Neural progenitor cell (in vitro differentiated cells): ENCODE data around the gene PIGR. TPM values are rescaled to one million over a fixed set of nuclear protein-coding genes. Genes with fewer than 3 reads are reported as not detected.

Source experiments
- DNase-seq: peaks from one replicate; pipeline ENCODE4 v3.0.0-alpha.2; 2016; ENCODE audit warnings: low spot score
- H2AFZ ChIP-seq: fragments of 200-600 bp; sonication (generic); replicated peaks from 2 replicates; pipeline ENCODE4 v1.6.1; 2016; ENCODE audit warnings: antibody characterized with exemption
- H3F3A ChIP-seq: fragments of 200-600 bp; sonication (generic); 2 replicates; pipeline ENCODE4 v1.6.1; 2016; ENCODE audit warnings: antibody characterized with exemption, low read depth
- H3K27ac ChIP-seq: fragments of 200-600 bp; sonication (generic); 2 replicates; pipeline ENCODE4 v1.5.1; 2016; ENCODE audit warnings: mild to moderate bottlenecking
- H3K27me3 ChIP-seq: fragments of 200-600 bp; sonication (generic); 2 replicates; pipeline ENCODE4 v1.6.1; 2016; ENCODE audit warnings: mild to moderate bottlenecking, moderate library complexity
- H3K36me3 ChIP-seq: fragments of 200-600 bp; sonication (generic); 2 replicates; pipeline ENCODE4 v1.5.1; 2016
- H3K4me1 ChIP-seq: fragments of 200-600 bp; sonication (generic); 2 replicates; pipeline ENCODE4 v1.6.1; 2016; ENCODE audit warnings: mixed run types
- H3K4me2 ChIP-seq: fragments of 200-600 bp; sonication (generic); 2 replicates; pipeline ENCODE4 v1.6.1; 2016
- H3K4me3 ChIP-seq: fragments of 200-600 bp; sonication (generic); 2 replicates; pipeline ENCODE4 v1.5.1; 2016
- H3K79me2 ChIP-seq: fragments of 200-600 bp; sonication (generic); 2 replicates; pipeline ENCODE4 v1.6.1; 2016; ENCODE audit warnings: low read depth
- H3K9ac ChIP-seq: fragments of 200-600 bp; sonication (generic); 2 replicates; pipeline ENCODE4 v1.6.1; 2016
- H3K9me3 ChIP-seq: fragments of 200-600 bp; sonication (generic); 2 replicates; pipeline ENCODE4 v1.5.1; 2016; ENCODE audit warnings: low read depth
- H4K20me1 ChIP-seq: fragments of 200-600 bp; sonication (generic); 2 replicates; pipeline ENCODE4 v1.6.1; 2016; ENCODE audit warnings: low read depth
- H3K27ac Mint-ChIP-seq: 3 replicates; pipeline ENCODE4 v1.8.0; 2021; ENCODE audit warnings: mixed read lengths
- H3K27me3 Mint-ChIP-seq: 2 replicates; pipeline ENCODE4 v1.8.0; 2022; ENCODE audit warnings: low read depth, mild to moderate bottlenecking, inconsistent platforms, moderate library complexity, mixed read lengths; ENCODE audit not compliant: insufficient read depth
- H3K36me3 Mint-ChIP-seq: 3 replicates; pipeline ENCODE4 v1.8.0; 2021; ENCODE audit warnings: mixed read lengths
- H3K4me1 Mint-ChIP-seq: 3 replicates; pipeline ENCODE4 v1.8.0; 2021; ENCODE audit warnings: mixed read lengths
- H3K4me3 Mint-ChIP-seq: 3 replicates; pipeline ENCODE4 v1.8.0; 2021; ENCODE audit warnings: mild to moderate bottlenecking, moderate library complexity, mixed read lengths
- H3K9me3 Mint-ChIP-seq: 3 replicates; pipeline ENCODE4 v1.8.0; 2020; ENCODE audit warnings: mixed read lengths
- EZH2 ChIP-seq: fragments of 200-600 bp; sonication (generic); IDR thresholded peaks from 2 replicates; pipeline ENCODE4 v1.6.1; 2017; ENCODE audit warnings: antibody characterized with exemption, mild to moderate bottlenecking, moderate library complexity
- EZH2phosphoT487 ChIP-seq: fragments of 200-600 bp; sonication (generic); IDR thresholded peaks from 2 replicates; pipeline ENCODE4 v1.6.1; 2017; ENCODE audit warnings: antibody characterized with exemption
- total RNA-seq: library from RNA; depleted of rRNA; stranded (reverse); fragments of >200 nt; gene quantifications from 2 replicates; pipeline ENCODE4 v1.2.3, GENCODE V29; 2015; ENCODE audit warnings: low replicate concordance
- TF ChIP-seq, protein P1 (sequence below): fragments of 200-600 bp; sonication (generic); IDR thresholded peaks from 2 replicates; pipeline ENCODE4 v1.5.1; 2017; ENCODE audit warnings: antibody characterized with exemption, mild to moderate bottlenecking

PIGR gene
- total RNA-seq, 1 donor from 2014 or later, result not detected

- H3K27me3 ChIP-seq, result no peaks in the 10 kb centered on the region
- Mint-ChIP-seq H3K4me1 (no peaks in the 10 kb centered on the region), H3K27ac (no peak overlapping the region), H3K9me3 (no peaks in the 10 kb centered on the region), H3K27me3 (peaks cover 7% of the 10 kb centered on the region), H3K36me3 (no peaks in the 10 kb centered on the region), H3K4me3 (no peak overlapping the region)
- no peak for DNase-seq
- no peak overlapping the region for H3K4me3 ChIP-seq
- no peaks in the 10 kb centered on the region for H3K36me3 ChIP-seq
- no peaks in the 10 kb centered on the region for H4K20me1 ChIP-seq
- no peaks in the 10 kb centered on the region for H3K9me3 ChIP-seq
- no peak overlapping the region for H3K4me2 ChIP-seq
- H3K27ac ChIP-seq, result no peak overlapping the region
- H3K4me1 ChIP-seq, result no peaks in the 10 kb centered on the region
- H3K79me2 ChIP-seq, result no peaks in the 10 kb centered on the region
- H2AFZ ChIP-seq, result no peak overlapping the region
- no peak for TF ChIP-seq EZH2
- TF ChIP-seq, protein P1, sequence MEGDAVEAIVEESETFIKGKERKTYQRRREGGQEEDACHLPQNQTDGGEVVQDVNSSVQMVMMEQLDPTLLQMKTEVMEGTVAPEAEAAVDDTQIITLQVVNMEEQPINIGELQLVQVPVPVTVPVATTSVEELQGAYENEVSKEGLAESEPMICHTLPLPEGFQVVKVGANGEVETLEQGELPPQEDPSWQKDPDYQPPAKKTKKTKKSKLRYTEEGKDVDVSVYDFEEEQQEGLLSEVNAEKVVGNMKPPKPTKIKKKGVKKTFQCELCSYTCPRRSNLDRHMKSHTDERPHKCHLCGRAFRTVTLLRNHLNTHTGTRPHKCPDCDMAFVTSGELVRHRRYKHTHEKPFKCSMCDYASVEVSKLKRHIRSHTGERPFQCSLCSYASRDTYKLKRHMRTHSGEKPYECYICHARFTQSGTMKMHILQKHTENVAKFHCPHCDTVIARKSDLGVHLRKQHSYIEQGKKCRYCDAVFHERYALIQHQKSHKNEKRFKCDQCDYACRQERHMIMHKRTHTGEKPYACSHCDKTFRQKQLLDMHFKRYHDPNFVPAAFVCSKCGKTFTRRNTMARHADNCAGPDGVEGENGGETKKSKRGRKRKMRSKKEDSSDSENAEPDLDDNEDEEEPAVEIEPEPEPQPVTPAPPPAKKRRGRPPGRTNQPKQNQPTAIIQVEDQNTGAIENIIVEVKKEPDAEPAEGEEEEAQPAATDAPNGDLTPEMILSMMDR, result no peak
- no peak for TF ChIP-seq EZH2phosphoT487
- H3F3A ChIP-seq, result no peaks in the 10 kb centered on the region
- H3K9ac ChIP-seq, result no peak overlapping the region
These were observed 16.0 kb upstream of the PIGR start for GRCh38 chr1:206962272-206962671.

GRCh38 chr1:206961668-206962067 is 15.4 kb upstream of the PIGR start:
- Histone ChIP-seq H3K27ac (no peak overlapping the region), H3K27me3 (no peaks in the 10 kb centered on the region), H3K4me1 (no peaks in the 10 kb centered on the region), H3K9me3 (no peaks in the 10 kb centered on the region), H2AFZ (no peak overlapping the region), H3K4me2 (no peak overlapping the region), H3K4me3 (no peak overlapping the region), H3F3A (no peaks in the 10 kb centered on the region), H3K79me2 (no peaks in the 10 kb centered on the region), H4K20me1 (no peaks in the 10 kb centered on the region), H3K9ac (no peak overlapping the region), H3K36me3 (no peaks in the 10 kb centered on the region)
- H3K9me3 Mint-ChIP-seq, result no peaks in the 10 kb centered on the region
- no peak overlapping the region for H3K4me3 Mint-ChIP-seq
- TF ChIP-seq, protein P1, result no peak
- TF ChIP-seq EZH2 (no peak), EZH2phosphoT487 (no peak)
- peaks cover 8% of the 10 kb centered on the region for H3K27me3 Mint-ChIP-seq
- no peaks in the 10 kb centered on the region for H3K36me3 Mint-ChIP-seq
- H3K27ac Mint-ChIP-seq, result no peak overlapping the region
- no peak for DNase-seq
- no peaks in the 10 kb centered on the region for H3K4me1 Mint-ChIP-seq

GRCh38 chr1:206960676-206961386 is 14.6 kb upstream of the PIGR start:
- Histone ChIP-seq H3K4me1 (peaks cover 2% of the 10 kb centered on the region), H3K79me2 (no peaks in the 10 kb centered on the region), H3F3A (no peaks in the 10 kb centered on the region), H3K9ac (no peak overlapping the region), H3K4me2 (no peak overlapping the region), H3K36me3 (no peaks in the 10 kb centered on the region), H3K9me3 (no peaks in the 10 kb centered on the region), H3K4me3 (no peak overlapping the region), H3K27me3 (no peaks in the 10 kb centered on the region), H2AFZ (no peak overlapping the region), H4K20me1 (no peaks in the 10 kb centered on the region), H3K27ac (no peak overlapping the region)
- Mint-ChIP-seq H3K4me1 (peaks cover 3% of the 10 kb centered on the region), H3K4me3 (no peak overlapping the region), H3K27me3 (peaks cover 6% of the 10 kb centered on the region), H3K9me3 (no peaks in the 10 kb centered on the region), H3K36me3 (no peaks in the 10 kb centered on the region), H3K27ac (no peak overlapping the region)
- DNase-seq, result no peak
- TF ChIP-seq EZH2phosphoT487, result no peak
- no peak for TF ChIP-seq EZH2
- TF ChIP-seq, protein P1, result no peak
